GM10248 (cell line): Measurements from ENCODE around the gene SFRP2.

Experiments used
- CTCF ChIA-PET: fragments of 300-600 bp; sonication (Branson Sonifier 250); formaldehyde crosslinking; extraction: SDS; loops from one replicate; lab custom pipeline; 2021; ENCODE audit warnings: antibody characterized with exemption; lab: Yijun Ruan, JAX
- POLR2A ChIA-PET: fragments of 350-650 bp; sonication (Branson Sonifier 250); formaldehyde crosslinking; extraction: SDS; loops from one replicate; lab custom pipeline; 2020; ENCODE audit warnings: antibody characterized with exemption; lab: Yijun Ruan, JAX
- DNase-seq: peaks from one replicate; pipeline ENCODE4 v3.0.0; 2012; ENCODE audit errors: extremely low spot score
- CTCF ChIP-seq: IDR thresholded peaks from 2 replicates; pipeline ENCODE4 v1.5.1; 2012; ENCODE audit warnings: mild to moderate bottlenecking, low read depth; ENCODE audit errors: extremely low read depth, missing control alignments, control extremely low read depth

The SFRP2 gene

GRCh38 chr4:153825691-153826090 is 36.8 kb upstream of the SFRP2 start:
- no peak for TF ChIP-seq CTCF
- no peak for DNase-seq
- ChIA-PET CTCF (no interaction called here), POLR2A (no interaction called here)

DNA sequence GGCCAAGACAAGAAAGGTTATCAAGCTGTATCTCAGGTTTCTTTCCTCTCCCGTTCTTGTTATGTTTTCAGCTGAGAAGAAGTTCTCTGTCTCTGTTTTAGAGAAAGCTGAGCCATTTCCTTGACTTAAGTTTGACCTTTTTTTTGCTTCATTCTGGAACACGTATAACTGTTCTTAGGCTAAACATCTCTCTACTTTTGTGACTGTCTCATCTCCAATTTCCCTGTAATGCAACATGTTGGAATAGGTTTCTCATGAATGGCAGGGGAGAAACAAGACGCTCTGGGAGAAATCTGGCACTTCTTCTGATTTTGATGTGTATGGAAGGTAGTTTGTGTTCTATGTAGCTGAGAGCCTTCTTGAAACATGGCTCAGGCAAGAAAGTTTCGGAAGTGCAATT is 36.2 kb upstream of the SFRP2 start:
- DNase-seq, result no peak
- POLR2A ChIA-PET, result no interaction called here
- no peak for TF ChIP-seq CTCF
- CTCF ChIA-PET, result no interaction called here

DNA sequence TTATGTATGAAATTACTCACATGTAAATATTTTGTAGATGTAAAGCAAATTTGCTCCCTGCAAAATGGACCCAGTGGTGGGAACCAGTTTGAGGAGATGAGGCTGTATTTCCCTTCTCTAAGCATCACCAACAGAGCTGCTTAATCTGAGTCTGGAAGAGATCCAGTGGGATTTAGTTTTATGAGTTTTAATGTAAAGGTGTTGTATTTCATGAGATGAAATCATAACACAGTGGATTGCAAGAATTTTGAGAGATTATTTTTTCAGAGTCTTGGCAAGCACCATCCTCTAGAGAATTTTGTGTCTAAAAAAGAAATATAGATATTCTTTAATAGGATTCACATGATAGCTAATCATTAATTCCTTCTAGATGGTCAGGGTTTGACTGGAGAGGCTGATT is 35.6 kb upstream of the SFRP2 start:
- CTCF ChIA-PET, result no interaction called here
- POLR2A ChIA-PET, result no interaction called here
- DNase-seq, result no peak
- TF ChIP-seq CTCF, result no peak

GRCh38 chr4:153823483-153823882 is 34.6 kb upstream of the SFRP2 start:
- ChIA-PET POLR2A (no interaction called here), CTCF (no interaction called here)
- no peak for DNase-seq
- no peak for TF ChIP-seq CTCF

- ChIA-PET POLR2A (no interaction called here), CTCF (no interaction called here)
- no peak for DNase-seq
- TF ChIP-seq CTCF, result no peak
Measured at GRCh38 chr4:153822316-153822715, 33.4 kb upstream of the SFRP2 start.

DNA sequence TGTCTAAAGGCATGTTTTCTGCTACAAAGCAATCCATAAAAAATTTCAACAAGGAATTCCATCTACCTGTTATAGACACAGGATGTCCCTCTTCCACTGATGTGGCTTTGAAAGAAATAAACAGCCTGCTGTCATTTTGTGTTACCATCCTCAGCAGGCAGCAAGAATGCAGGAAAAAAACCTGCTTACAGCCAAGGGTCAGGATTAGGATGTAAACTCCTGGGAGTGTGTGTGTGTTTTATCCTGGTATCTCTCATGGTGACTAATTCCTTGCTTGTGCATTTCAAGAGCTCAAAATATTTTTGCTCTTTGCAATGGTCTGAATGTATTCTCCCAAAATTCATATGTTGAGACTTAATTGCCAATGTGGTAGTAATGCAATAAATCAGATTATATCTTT is 28.6 kb upstream of the SFRP2 start:
- CTCF ChIA-PET, result no interaction called here
- POLR2A ChIA-PET, result no interaction called here
- no peak for DNase-seq
- TF ChIP-seq CTCF, result no peak

GRCh38 chr4:153816542-153816941 is 27.7 kb upstream of the SFRP2 start:
- no peak for TF ChIP-seq CTCF
- CTCF ChIA-PET, result interaction anchor here (1.0 kb wide), 1 partner anchor 23 kb away, joined by 3 read pairs; no protein-coding TSS in a partner anchor
- DNase-seq, result no peak
- POLR2A ChIA-PET, result no interaction called here
